Naive thymus-derived CD4-positive, alpha-beta T cell (primary cell): ENCODE measurements around the gene PIGL. TPM values are rescaled to one million over a fixed set of nuclear protein-coding genes. Genes with fewer than 3 reads are reported as not detected.

Source experiments
- microRNA-seq: library from miRNA; unstranded; fragments of <30 nt; microRNA quantifications from one replicate; pipeline ENCODE4 v1.2.0, GENCODE V29; 2022; ENCODE audit warnings: borderline microRNAs expressed
- polyA plus RNA-seq, 2 donors: library from polyadenylated mRNA; unstranded; fragments of 300-500 nt; fragmentation: Illumina TruSeq; gene quantifications; one replicate each; pipeline ENCODE4 v1.2.3, GENCODE V29; 2021
- total RNA-seq, 6 experiments: library from RNA in 5 of 6; stranded (reverse) in 5 of 6; gene quantifications; 1 replicate in 5 of 6; 2 replicates in 1 of 6; pipeline ENCODE4 v1.2.3 and lab custom pipeline; 2021 to 2026

Gene PIGL
- total and polyA plus RNA-seq, 7 experiments from 2014 or later, result 12.3 to 82.5 (median 73.2) TPM

Small RNAs within 50 kb of the gene (microRNA-seq; reads per million reads assigned to microRNA genes)
- not detected for gene MIR1288

Other genes with a start within 250 kb of the PIGL start
- 10 to 100 TPM; 10.0 to 39.6 (median 25.4) TPM for gene ZSWIM7, start 217.5 kb upstream of the PIGL start, total RNA-seq
- 10 to 100 TPM; 78.6 to 82.7 TPM for gene ZSWIM7, start 217.5 kb upstream of the PIGL start, polyA plus RNA-seq
- 10 to 100 TPM; 32.8 to 61.6 (median 37.4) TPM for gene TTC19, start 217.4 kb upstream of the PIGL start, total RNA-seq
- 10 to 100 TPM; 35.8 to 35.9 TPM for gene TTC19, start 217.4 kb upstream of the PIGL start, polyA plus RNA-seq
- gene NCOR1, start 1.7 kb upstream of the PIGL start, total RNA-seq, result 100 to 1,000 TPM; 131 to 169 (median 149) TPM
- 100 to 1,000 TPM in 1 of 2 donors, 10 to 100 TPM in 1; 75.8 to 165 TPM for gene NCOR1, start 1.7 kb upstream of the PIGL start, polyA plus RNA-seq
- gene CENPV, start 136.3 kb downstream of the PIGL start, total RNA-seq, result 10 to 100 TPM in 4 of 5 experiments, 1 to 10 TPM in 1; 9.8 to 30.3 (median 21.7) TPM
- 10 to 100 TPM; 23.1 to 29.2 TPM for gene CENPV, start 136.3 kb downstream of the PIGL start, polyA plus RNA-seq
- 1,000 to 10,000 TPM in 1 of 5 experiments, 100 to 1,000 TPM in 4; 537 to 1,283 (median 621) TPM for gene UBB, start 163.9 kb downstream of the PIGL start, total RNA-seq
- 1,000 to 10,000 TPM; 1,829 to 1,950 TPM for gene UBB, start 163.9 kb downstream of the PIGL start, polyA plus RNA-seq
- gene TRPV2, start 198.4 kb downstream of the PIGL start, total RNA-seq, result 100 to 1,000 TPM in 1 of 5 experiments, 10 to 100 TPM in 4; 66.8 to 141 (median 80.0) TPM
- 100 to 1,000 TPM in 1 of 2 donors, 10 to 100 TPM in 1; 78.7 to 104 TPM for gene TRPV2, start 198.4 kb downstream of the PIGL start, polyA plus RNA-seq